NCI-H2227 (cell line): Measurements from ENCODE around the gene NOTCH2.

ENCODE experiments used
- DNase-seq: peaks from one replicate; lab custom pipeline; 2025; ENCODE audit not compliant: unreplicated experiment; lab: John Stamatoyannopoulos, UW

NOTCH2 gene

GRCh38 chr1:119948342-119949214 lies 120.9 kb downstream of the NOTCH2 start:
- peak; percentile 82 for DNase-seq

GRCh38 chr1:119947468-119947867 lies 122.0 kb downstream of the NOTCH2 start:
- DNase-seq: no peak

GRCh38 chr1:119946724-119947123 lies 122.7 kb downstream of the NOTCH2 start:
- no peak for DNase-seq

- DNase-seq: no peak
These were observed 126.2 kb downstream of the NOTCH2 start for GRCh38 chr1:119943216-119943615.

- no peak for DNase-seq
These were observed 128.1 kb downstream of the NOTCH2 start for GRCh38 chr1:119941392-119941791.

GRCh38 chr1:119940697-119941096 lies 128.8 kb downstream of the NOTCH2 start:
- DNase-seq: no peak

- DNase-seq: no peak
These were observed 132.3 kb downstream of the NOTCH2 start for GRCh38 chr1:119937198-119937597.

GRCh38 chr1:119935915-119936314 lies 133.5 kb downstream of the NOTCH2 start:
- no peak for DNase-seq

GRCh38 chr1:119935373-119935772 lies 134.1 kb downstream of the NOTCH2 start:
- no peak for DNase-seq

GRCh38 chr1:119933397-119933796 lies 136.1 kb downstream of the NOTCH2 start:
- DNase-seq: no peak

GRCh38 chr1:119929643-119930315 lies 139.7 kb downstream of the NOTCH2 start:
- DNase-seq: no peak

GRCh38 chr1:119926553-119926952 lies 142.9 kb downstream of the NOTCH2 start:
- DNase-seq: no peak

- DNase-seq: no peak
These were observed 144.2 kb downstream of the NOTCH2 start for GRCh38 chr1:119924948-119925898.

GRCh38 chr1:119920104-119920968 lies 149.1 kb downstream of the NOTCH2 start:
- no peak for DNase-seq

- DNase-seq: no peak
These were observed 150.2 kb downstream of the NOTCH2 start for GRCh38 chr1:119919241-119919640.

- DNase-seq: no peak
These were observed 151.2 kb downstream of the NOTCH2 start for GRCh38 chr1:119918301-119918700.

GRCh38 chr1:119917304-119918055 lies 152.0 kb downstream of the NOTCH2 start:
- DNase-seq: no peak

GRCh38 chr1:119915517-119915916 lies 153.9 kb downstream of the NOTCH2 start:
- no peak for DNase-seq

- DNase-seq: no peak
These were observed 155.4 kb downstream of the NOTCH2 start for GRCh38 chr1:119914071-119914470.

GRCh38 chr1:119912963-119913362 lies 156.5 kb downstream of the NOTCH2 start:
- no peak for DNase-seq
